Nucleus accumbens (tissue), 56 donors: Measurements from ENCODE around the gene RUFY3.
"Not testable (repeated sequence)": the region's sequence is repeated elsewhere in the genome, so short reads cannot be mapped to it uniquely, and the experiment has no call there.

Source experiments
- DNase-seq, 56 donors: peaks; one replicate each; lab custom pipeline; 2025; lab: John Stamatoyannopoulos, UW

Gene RUFY3

GRCh38 chr4:70704931-70705182, 16.9 kb upstream of the RUFY3 start:
- DNase-seq: peak in 1 of 56 donors; percentile 53

DNA sequence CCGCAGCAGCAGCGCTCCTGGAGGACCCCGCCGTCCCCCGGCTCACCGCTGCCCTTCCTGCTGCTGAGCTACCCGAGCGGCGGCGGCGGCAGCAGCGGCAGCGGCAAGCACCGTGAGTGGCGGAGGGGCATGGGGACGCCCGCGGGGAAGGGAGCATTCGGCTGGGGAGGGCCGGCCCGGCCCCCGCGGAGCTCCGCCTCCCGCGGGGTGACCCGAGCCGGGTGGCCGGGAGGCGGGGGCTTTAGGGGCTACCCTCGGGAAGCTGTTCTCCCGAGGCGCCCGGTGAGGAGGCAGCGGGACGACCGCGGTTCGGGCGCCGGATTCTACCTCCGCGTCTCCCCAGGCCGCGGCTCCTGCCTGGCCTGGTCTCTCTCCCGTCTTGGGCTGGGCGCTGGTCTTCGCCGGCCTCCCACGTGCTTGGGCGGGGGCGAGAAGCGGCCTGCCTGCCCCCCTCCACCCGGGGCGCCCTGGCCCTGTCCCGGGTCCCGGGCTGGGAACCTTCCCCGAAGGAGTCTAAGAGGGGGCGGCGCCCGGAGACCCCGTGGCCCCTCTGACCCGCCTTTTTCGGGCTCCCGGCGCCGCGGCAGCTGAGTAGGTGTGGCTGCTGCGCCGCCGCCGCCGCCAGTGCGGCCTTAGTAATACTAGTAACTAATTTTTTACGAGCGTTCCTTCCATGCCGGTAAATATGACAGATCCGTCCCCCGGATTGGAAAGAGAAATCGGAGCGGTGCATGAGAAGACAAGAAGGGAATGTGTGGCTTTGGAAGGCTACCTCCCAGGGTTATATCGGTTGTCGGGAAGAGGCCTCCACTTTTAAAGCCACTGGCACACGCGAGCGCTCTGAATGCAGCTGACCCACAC, 16.4 kb upstream of the RUFY3 start:
- DNase-seq: peak in 55 of 56 donors; percentile 7 to 82 (median 62)

- DNase-seq: no peak
Measured at GRCh38 chr4:70706044-70706461, 15.7 kb upstream of the RUFY3 start.

DNA sequence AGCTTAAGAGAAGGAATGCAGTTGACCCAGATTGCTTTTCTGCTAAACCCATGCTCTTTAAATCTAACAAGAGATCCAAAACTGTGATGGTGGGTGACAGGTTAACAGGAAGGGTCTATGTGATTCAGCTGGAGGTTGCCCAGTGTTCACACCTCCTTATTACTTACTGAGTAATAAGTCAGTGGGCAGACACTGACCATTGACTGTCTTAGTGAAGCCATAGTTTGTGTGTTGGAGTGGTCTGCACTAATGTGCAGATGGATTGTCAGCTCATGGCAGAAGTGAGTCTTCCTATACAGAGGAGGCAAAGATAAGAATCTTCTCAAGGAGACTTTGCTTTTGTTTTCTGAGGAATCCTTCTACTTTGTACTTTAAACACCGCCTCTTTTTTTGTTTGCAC, 15.2 kb upstream of the RUFY3 start:
- no peak for DNase-seq

GRCh38 chr4:70709611-70710205, 12.1 kb upstream of the RUFY3 start:
- DNase-seq: no peak

- no peak for DNase-seq
Measured at GRCh38 chr4:70711599-70711998, 10.2 kb upstream of the RUFY3 start.

- no peak for DNase-seq
Measured at GRCh38 chr4:70712150-70712549, 9.6 kb upstream of the RUFY3 start.

- no peak for DNase-seq
Measured at GRCh38 chr4:70712604-70713452, 8.9 kb upstream of the RUFY3 start.

DNA sequence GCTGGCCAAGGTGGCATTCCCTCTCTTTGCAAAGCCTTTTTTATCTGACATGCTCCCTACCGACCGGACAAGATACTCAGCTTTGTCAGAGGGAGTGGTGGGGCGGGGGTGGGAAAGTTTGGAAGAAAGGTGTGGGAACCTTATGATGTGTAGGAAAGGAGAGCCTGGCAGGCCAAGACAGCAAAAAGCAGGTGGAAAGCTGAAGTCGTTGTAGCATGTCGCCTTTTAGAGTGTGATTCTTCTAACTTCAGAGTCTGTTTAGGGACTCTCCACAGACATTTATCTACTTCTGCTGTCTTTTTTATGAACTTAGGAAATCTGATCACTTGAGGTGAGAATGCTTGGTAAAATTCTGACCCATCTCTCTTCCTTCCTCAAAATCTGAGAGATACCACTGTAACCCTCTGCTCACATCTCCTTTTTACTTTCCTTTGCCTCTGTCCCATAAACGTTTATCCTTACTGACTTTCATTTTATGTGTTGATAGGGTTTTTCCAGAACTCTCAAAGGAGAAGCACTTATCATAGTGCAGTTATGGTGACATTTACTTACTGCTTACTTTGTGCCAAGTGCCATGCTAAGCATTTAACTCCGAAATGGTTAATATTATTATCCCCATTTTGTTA, 8.2 kb upstream of the RUFY3 start:
- DNase-seq: no peak

DNA sequence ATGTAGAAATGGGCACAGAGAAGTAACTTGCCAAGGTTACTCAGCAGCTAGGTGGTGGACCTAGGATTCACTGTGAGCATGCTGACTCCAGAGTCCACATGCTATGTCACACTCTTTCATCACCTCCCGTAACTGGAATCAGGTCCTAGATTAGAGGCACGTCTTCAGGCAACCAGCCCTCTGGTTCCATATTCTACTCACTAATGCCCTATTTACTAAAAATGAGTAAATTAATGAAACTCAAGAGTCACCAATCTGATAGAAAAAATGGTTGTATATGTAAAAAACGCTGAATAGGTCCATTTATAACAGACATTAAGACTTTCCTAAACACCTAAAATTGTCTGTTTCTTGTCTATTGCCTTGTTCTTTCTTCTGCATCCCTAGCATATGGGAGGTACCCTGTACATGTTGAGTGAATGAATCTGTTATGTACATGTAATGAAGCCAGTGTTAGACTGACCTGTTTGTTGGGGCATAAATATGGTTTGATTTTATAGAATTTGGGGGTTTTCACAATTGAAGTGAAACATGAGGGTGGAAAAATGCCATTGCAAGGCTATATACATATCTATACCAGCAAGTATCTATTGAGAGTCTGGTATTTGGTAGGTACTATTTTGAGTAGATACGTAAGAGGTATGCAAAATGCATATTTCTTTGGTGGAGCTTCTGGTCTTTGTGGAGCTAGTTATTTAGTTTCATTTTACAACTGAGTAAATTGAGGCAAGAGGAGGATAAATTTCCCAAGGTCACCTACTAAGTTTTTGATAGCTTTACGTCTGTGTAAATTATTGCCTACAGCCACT, 7.5 kb upstream of the RUFY3 start:
- DNase-seq: no peak

- DNase-seq: no peak
Measured at GRCh38 chr4:70715097-70715496, 6.7 kb upstream of the RUFY3 start.

DNA sequence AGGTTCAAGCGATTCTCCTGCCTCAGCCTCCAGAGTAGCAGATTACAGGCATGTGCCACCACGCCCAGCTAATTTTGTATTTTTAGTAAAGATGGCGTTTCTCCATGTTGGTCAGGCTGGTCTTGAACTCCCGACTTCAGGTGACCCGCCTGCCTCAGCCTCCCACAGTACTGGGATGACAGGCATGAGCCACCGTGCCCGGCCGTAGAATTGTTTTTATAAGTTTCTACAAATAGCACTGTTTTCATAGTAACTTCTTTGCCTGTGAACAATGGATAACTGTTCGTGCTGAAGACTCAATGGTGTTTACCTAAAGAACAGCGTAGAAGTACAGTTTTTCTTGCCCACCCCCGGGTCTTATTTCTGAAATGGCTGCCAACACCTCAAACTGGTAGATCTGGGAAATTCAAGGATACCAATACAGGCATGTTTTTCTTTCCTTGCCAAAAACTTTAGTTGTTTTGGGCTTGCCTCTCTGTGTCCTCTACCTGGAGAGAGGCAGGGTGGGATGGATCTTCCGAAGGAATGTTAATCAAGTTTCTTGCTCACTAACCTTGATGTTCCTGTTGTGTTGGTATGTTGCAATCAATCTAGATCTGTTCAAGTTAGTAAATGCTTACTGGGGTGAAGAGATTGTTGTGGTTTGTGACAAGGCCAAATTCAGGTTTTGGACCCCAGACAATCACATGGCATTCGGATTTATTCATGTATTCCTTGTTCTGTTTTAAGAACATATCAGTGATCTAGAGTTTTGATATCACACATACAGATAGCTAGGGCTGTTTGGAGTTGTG, 2.8 kb upstream of the RUFY3 start:
- DNase-seq: no peak

DNA sequence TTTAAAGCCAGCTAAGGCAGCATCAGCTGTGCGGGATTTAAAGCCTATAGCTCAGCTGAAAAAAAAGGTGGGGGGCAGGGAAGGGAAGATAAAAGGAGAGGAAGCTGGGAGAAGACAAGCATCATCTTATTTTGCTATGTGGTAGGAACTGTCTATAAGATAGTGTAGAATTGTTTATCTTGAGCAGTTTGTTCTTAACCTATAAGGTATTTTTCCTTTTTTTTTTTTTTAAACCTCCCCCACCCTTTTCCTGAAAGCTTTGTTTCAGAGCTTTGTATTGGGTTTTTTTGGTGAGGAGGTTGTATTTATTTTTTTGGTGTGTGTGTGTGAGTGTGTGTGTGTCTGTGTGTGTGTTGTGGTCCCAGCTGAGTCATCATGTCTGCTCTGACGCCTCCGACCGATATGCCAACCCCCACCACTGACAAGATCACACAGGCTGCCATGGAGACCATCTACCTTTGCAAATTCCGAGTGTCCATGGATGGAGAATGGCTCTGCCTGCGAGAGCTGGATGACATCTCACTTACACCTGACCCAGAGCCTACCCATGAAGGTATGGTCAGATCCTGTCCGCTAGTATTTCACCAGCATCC, 531 bp downstream of the RUFY3 start:
- peak in 41 of 56 donors; percentile 3 to 63 (median 26) for DNase-seq

GRCh38 chr4:70724463-70724862, 2.7 kb downstream of the RUFY3 start:
- no peak for DNase-seq

- DNase-seq: no peak
Measured at GRCh38 chr4:70725633-70726032, 3.9 kb downstream of the RUFY3 start.

DNA sequence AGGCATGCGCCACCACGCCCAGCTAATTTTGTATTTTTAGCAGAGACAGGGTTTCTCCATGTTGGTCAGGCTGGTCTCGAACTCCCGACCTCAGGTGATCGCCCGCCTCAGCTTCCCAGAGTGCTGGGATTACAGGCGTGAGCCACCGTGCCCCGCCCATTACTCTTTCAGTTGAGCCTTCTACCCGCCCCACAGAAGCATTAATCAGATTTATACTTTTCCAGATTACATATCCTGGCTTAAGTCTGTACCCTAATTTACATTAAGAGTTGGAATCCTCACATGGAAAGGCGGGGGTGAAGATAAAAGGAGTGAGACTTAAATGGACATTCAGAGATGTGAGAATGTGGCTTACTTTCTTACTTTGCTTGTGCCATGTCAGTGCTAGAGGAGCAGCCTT, 4.8 kb downstream of the RUFY3 start:
- DNase-seq: not testable (repeated sequence)

DNA sequence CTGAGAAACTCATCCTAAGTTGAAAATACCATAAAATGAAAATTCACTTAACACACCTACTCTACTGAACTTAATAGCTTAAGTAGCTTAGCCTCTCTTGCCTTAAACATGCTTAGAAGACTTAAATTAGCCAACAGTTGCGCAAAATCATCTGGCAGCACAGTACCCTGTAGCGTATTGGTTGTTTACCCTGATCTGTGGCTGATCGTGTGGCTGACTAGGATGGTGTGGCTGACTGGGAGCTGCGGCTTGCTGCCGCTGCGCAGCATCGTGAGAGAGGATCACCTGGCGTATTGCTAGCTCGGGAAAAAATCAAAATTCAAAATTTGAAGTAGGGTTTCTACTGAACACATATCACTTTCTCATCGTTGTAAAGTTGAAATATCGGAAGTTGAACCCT, 6.3 kb downstream of the RUFY3 start:
- DNase-seq: peak in 1 of 56 donors; percentile 11

DNA sequence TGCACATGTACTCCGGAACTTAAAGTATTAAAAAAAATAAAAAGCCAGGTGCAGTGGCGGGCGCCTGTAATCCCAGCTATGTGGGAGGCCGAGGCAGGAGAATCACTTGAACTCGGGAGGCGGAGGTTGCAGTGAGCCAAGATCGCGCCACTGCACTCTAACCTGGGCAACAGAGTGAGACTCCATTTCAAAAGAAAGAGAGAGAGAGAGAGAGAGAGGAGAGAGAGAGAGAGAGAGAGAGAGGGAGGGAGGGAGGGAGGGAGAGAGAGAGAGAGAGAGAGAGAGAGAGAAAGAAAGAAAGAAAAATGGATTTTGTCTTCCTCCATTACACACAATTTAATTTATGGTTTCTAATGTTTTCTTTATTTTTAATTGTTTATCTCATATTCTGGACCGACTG, 11.1 kb downstream of the RUFY3 start:
- DNase-seq: not testable (repeated sequence)
